Tibial nerve (tissue), 4 donors: ENCODE results near the gene OR4C6. TPM values are rescaled to one million over a fixed set of nuclear protein-coding genes. Genes with fewer than 3 reads are reported as not detected.

ENCODE experiments used
- DNase-seq, 2 donors: peaks; one replicate each; pipeline ENCODE4 v3.0.0-alpha.2; 2019; ENCODE audit warnings: low spot score in 2 of 2
- H3K27ac ChIP-seq, 4 donors: fragments of 200-600 bp; sonication (generic) in 3 of 4; one replicate each; pipeline ENCODE4 v1.5.1; 2017 to 2019; ENCODE audit warnings: mild to moderate bottlenecking in 1 of 4
- H3K27me3 ChIP-seq, 2 donors: fragments of 200-600 bp; sonication (generic) in 1 of 2; one replicate each; pipeline versions ENCODE4 v1.5.1 to v1.6.0; 2017 to 2019
- H3K36me3 ChIP-seq, 3 donors: fragments of 200-600 bp; sonication (generic); one replicate each; pipeline ENCODE4 v1.5.1; 2018 to 2019
- H3K4me1 ChIP-seq, 4 donors: fragments of 200-600 bp; sonication (generic) in 3 of 4; one replicate each; pipeline ENCODE4 v1.5.1; 2017 to 2019
- H3K4me3 ChIP-seq, 4 donors: fragments of 200-600 bp; sonication (generic) in 3 of 4; one replicate each; pipeline ENCODE4 v1.5.1; 2017 to 2019; ENCODE audit warnings: mild to moderate bottlenecking in 1 of 4, moderate library complexity in 1 of 4
- H3K9me3 ChIP-seq, 4 donors: fragments of 200-600 bp; sonication (generic) in 3 of 4; one replicate each; pipeline ENCODE4 v1.5.1; 2017 to 2019
- CTCF ChIP-seq, 5 experiments: fragments of 200-600 bp in 3 of 5; fragments of 450-650 bp in 2 of 5; sonication (generic) in 3 of 5; IDR thresholded peaks; one replicate each; pipeline ENCODE4 v1.5.1; 2016 to 2019; ENCODE audit warnings: antibody characterized with exemption in 5 of 5, mild to moderate bottlenecking in 3 of 5, moderate library complexity in 2 of 5
- EP300 ChIP-seq, 2 donors: sonication (generic); formaldehyde crosslinking; IDR thresholded peaks; one replicate each; pipeline ENCODE4 v1.6.1; 2017; ENCODE audit warnings: antibody characterized with exemption in 2 of 2, mild to moderate bottlenecking in 1 of 2
- POLR2A ChIP-seq, 2 donors: fragments of 450-650 bp; IDR thresholded peaks; one replicate each; pipeline ENCODE4 v1.6.1; 2017; ENCODE audit warnings: antibody characterized with exemption in 2 of 2, mild to moderate bottlenecking in 2 of 2, moderate library complexity in 2 of 2
- WGBS, 2 donors: methylation state at CpG; one replicate each; pipeline ENCODE4 v1.1.5; 2018; 5-methylcytosine and 5-hydroxymethylcytosine counted together
- total RNA-seq, 4 donors: library from RNA; depleted of rRNA; stranded (reverse); fragments of >200 nt; gene quantifications; one replicate each; pipeline ENCODE4 v1.1.0, GENCODE V29; 2016

Gene OR4C6
- total RNA-seq, 4 donors from 2014 or later: not detected

DNA sequence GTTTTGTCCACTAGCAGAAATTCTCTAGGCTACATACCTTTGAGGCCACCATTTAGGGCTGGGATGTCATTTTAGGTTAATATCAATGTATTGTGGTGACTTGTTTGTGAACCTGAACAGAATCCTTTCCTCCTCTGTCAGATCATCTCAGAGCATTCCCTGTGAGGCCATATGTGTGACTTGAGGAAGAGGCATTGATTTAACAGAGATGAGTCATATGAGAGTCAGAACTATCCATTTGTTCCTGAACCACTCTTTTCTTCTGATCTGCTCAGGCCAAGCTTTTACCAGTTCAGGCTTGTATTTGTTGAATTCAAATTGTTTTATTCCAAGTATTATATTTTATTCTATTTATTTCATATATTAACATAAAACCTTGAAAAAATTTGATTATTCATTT, 6.9 kb upstream of the OR4C6 start:
- H3K9me3 ChIP-seq: no peaks in the 10 kb centered on the region
- H3K27me3 ChIP-seq: no peaks in the 10 kb centered on the region
- TF ChIP-seq POLR2A (IDR thresholded peaks at IDR 0.05) (no peak), CTCF (IDR thresholded peaks at IDR 0.05) (no peak), EP300 (IDR thresholded peaks at IDR 0.05) (no peak)
- no peak overlapping the region for H3K27ac ChIP-seq
- no peak overlapping the region for H3K4me3 ChIP-seq
- DNase-seq: no peak
- no peaks in the 10 kb centered on the region for H3K36me3 ChIP-seq
- no peaks in the 10 kb centered on the region for H3K4me1 ChIP-seq

DNA sequence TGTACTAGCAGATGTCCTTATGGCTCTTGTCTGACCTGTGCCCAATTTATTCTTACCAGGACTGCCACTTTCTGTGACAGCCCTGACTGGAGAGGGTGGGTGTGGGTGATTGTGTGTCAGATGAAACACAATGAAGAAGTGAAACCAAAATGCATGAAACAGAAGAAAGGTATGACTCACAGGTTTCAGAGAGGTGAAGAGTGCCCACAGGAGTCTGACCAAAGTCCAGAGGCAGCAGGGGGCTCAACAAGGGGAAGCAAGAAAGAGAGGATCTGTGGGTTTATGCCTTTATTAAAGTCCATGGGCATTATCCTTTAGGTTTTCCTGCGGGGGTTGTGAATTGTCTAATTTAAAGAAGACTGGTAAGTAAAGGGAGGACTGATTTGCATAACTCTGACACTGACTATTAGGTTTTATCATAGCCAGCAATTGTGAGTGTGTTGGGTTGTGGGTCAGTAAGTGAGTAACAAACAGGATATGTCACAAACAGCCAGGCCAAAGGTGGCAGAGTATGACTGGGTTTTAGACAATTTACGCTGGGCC, 3.9 kb upstream of the OR4C6 start:
- H3K27me3 ChIP-seq: no peaks in the 10 kb centered on the region
- WGBS, 2 donors: 84 to 85% methylated on average over 2 of the region's 2 CpGs
- DNase-seq: no peak
- no peak for TF ChIP-seq EP300 (IDR thresholded peaks at IDR 0.05)
- no peak for TF ChIP-seq CTCF (IDR thresholded peaks at IDR 0.05)
- TF ChIP-seq POLR2A (IDR thresholded peaks at IDR 0.05): no peak
- no peaks in the 10 kb centered on the region for H3K4me1 ChIP-seq
- H3K27ac ChIP-seq: no peak overlapping the region
- H3K4me3 ChIP-seq: no peak overlapping the region
- no peaks in the 10 kb centered on the region for H3K9me3 ChIP-seq
- no peaks in the 10 kb centered on the region for H3K36me3 ChIP-seq

GRCh38 chr11:55658608-55659007, 3.4 kb upstream of the OR4C6 start:
- no peaks in the 10 kb centered on the region for H3K4me1 ChIP-seq
- no peaks in the 10 kb centered on the region for H3K36me3 ChIP-seq
- WGBS, 2 donors: 38 to 46% methylated on average over 1 of the region's 1 CpG
- no peak for TF ChIP-seq POLR2A (IDR thresholded peaks at IDR 0.05)
- no peak for TF ChIP-seq EP300 (IDR thresholded peaks at IDR 0.05)
- TF ChIP-seq CTCF (IDR thresholded peaks at IDR 0.05): no peak
- no peak overlapping the region for H3K27ac ChIP-seq
- H3K9me3 ChIP-seq: no peaks in the 10 kb centered on the region
- DNase-seq: no peak
- H3K4me3 ChIP-seq: no peak overlapping the region
- H3K27me3 ChIP-seq: no peaks in the 10 kb centered on the region

GRCh38 chr11:55669376-55669775, 7.4 kb downstream of the OR4C6 start:
- Histone ChIP-seq H3K27ac (no peak overlapping the region), H3K27me3 (no peaks in the 10 kb centered on the region), H3K36me3 (no peaks in the 10 kb centered on the region), H3K4me3 (no peak overlapping the region), H3K9me3 (no peaks in the 10 kb centered on the region), H3K4me1 (no peaks in the 10 kb centered on the region)
- no peak for DNase-seq
- WGBS, 2 donors: 47% methylated on average over 2 of the region's 2 CpGs
- no peak for TF ChIP-seq POLR2A (IDR thresholded peaks at IDR 0.05)
- no peak for TF ChIP-seq CTCF (IDR thresholded peaks at IDR 0.05)
- no peak for TF ChIP-seq EP300 (IDR thresholded peaks at IDR 0.05)

- no peaks in the 10 kb centered on the region for H3K9me3 ChIP-seq
- no peaks in the 10 kb centered on the region for H3K4me1 ChIP-seq
- no peaks in the 10 kb centered on the region for H3K27me3 ChIP-seq
- TF ChIP-seq POLR2A (IDR thresholded peaks at IDR 0.05): no peak
- no peak for TF ChIP-seq EP300 (IDR thresholded peaks at IDR 0.05)
- TF ChIP-seq CTCF (IDR thresholded peaks at IDR 0.05): no peak
- H3K27ac ChIP-seq: no peak overlapping the region
- WGBS, 2 donors: 54 to 65% methylated on average over 5 of the region's 5 CpGs
- H3K36me3 ChIP-seq: no peaks in the 10 kb centered on the region
- H3K4me3 ChIP-seq: no peak overlapping the region
- DNase-seq: no peak
These were observed 11.9 kb downstream of the OR4C6 start for GRCh38 chr11:55673860-55674259.
